IPS-18c (cell line): ENCODE data around the gene ABCD1.

ENCODE experiments used
- H3K4me3 ChIP-seq: 2 replicates; pipeline ENCODE4 v1.7.0; 2013; ENCODE audit warnings: low read depth, mild to moderate bottlenecking, low read length, moderate library complexity; ENCODE audit not compliant: insufficient read depth
- H3K9me3 ChIP-seq: one replicate; pipeline ENCODE4 v1.6.1; 2013; ENCODE audit warnings: mild to moderate bottlenecking, low read length, moderate library complexity; ENCODE audit not compliant: control insufficient read depth, insufficient read depth

The ABCD1 gene

DNA sequence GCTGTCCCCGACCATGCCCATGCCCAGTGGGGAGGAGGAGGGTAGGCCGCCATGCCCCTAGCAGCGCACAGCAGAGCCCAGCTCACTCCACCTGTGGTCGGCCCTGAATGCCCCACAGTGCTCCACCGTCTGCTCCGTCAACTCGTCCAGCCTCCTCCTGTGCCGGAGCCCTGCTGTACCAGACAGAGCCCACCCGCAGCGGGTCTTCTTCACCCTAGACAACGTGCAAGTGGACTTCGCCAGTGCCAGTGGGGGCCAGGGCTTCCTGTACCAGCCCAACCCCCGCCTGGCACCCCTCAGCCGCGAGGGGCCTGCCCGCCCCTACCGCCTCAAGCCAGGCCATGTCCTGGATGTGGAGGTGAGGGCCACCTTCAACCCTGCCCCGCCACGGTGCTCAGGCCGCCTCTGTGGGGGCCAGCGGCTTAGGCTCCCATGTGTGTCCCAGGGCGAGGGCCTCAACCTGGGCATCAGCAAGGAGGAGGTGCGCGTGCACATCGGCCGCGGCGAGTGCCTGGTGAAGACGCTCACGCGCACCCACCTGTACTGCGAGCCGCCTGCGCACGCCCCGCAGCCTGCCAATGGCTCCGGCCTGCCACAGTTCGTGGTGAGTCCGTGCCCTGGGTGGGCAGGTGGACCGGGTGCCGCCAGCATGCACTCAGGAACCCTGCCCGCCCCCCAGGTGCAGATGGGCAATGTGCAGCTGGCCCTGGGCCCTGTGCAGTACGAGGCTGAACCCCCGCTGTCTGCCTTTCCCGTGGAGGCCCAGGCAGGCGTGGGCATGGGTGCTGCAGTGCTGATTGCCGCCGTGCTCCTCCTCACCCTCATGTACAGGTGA lies 49.3 kb downstream of the ABCD1 start:
- Histone ChIP-seq H3K9me3 (peaks cover 22% of the 10 kb centered on the region), H3K4me3 (no peak overlapping the region)

DNA sequence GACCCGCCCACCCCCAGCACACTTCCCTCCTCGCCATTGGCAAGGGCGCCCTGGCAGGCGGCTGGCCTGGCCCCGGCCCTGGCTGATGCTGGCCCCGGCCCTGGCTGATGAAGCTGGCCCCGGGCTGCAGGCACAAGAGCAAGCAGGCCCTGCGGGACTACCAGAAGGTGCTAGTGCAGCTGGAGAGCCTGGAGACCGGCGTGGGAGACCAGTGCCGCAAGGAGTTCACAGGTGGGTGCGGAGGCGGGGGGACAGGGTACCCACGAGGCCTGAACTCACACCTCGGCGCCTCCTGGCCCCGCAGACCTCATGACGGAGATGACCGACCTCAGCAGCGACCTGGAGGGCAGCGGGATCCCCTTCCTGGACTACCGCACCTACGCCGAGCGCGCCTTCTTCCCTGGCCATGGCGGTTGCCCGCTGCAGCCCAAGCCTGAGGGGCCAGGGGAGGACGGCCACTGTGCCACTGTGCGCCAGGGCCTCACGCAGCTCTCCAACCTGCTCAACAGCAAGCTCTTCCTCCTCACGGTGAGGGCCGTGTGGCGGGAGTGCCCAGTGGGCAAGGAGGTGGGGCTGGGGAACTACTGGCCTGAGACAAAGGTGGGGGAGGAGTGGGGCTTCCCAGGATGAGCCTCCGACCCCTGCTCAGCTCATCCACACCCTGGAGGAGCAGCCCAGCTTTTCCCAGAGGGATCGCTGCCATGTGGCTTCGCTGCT lies 50.1 kb downstream of the ABCD1 start:
- Histone ChIP-seq H3K4me3 (no peak overlapping the region), H3K9me3 (peaks cover 19% of the 10 kb centered on the region)

DNA sequence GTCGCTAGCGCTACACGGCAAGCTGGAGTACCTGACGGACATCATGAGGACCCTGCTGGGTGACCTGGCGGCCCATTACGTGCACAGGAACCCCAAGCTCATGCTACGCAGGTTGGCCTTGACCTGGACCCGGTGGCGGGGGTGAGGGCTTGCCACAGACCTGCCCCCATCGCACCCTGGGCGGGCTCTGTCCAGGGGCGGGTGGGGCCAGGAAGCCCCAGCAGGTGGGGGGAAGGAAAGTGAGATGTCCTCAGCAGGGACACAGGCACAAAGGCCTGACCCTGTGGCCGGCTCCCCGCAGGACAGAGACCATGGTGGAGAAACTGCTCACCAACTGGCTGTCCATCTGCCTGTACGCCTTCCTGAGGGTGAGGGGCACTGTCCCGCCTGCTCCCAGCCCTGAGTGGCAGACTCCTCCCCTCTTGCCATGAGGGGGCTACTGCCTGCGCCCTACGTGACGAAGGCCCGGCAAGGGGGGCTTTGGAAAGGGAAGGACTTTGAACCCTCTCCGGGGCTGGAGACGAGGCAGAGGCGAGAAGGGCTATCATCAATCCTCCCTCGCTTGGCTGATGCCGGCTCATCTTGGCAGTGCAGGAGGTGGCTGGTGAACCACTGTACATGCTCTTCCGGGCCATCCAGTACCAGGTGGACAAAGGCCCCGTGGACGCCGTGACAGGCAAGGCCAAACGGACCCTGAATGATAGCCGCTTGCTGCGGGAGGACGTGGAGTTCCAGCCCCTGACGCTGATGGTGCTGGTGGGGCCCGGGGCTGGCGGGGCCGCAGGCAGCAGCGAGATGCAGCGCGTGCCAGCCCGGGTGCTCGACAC lies 50.9 kb downstream of the ABCD1 start:
- no peak overlapping the region for H3K4me3 ChIP-seq
- H3K9me3 ChIP-seq = peaks cover 20% of the 10 kb centered on the region

DNA sequence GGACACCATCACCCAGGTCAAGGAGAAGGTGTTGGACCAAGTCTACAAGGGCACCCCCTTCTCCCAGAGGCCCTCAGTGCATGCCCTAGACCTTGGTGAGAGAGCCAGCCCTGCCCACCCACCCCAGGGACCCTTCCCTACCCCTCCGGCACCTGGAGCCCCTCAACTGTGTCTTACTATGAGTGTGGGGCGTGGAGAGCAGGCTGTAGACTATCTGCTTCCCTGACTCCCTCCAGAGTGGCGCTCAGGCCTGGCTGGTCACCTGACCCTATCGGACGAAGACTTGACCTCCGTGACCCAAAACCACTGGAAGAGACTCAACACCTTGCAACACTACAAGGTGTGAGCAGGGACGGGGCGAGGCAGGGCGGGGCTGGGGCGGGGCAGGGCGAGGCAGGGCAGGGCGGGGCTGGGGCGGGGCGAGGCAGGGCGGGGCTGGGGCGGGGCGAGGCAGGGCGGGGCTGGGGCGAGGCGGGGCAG lies 51.5 kb downstream of the ABCD1 start:
- peaks cover 25% of the 10 kb centered on the region for H3K9me3 ChIP-seq
- H3K4me3 ChIP-seq = no peak overlapping the region

DNA sequence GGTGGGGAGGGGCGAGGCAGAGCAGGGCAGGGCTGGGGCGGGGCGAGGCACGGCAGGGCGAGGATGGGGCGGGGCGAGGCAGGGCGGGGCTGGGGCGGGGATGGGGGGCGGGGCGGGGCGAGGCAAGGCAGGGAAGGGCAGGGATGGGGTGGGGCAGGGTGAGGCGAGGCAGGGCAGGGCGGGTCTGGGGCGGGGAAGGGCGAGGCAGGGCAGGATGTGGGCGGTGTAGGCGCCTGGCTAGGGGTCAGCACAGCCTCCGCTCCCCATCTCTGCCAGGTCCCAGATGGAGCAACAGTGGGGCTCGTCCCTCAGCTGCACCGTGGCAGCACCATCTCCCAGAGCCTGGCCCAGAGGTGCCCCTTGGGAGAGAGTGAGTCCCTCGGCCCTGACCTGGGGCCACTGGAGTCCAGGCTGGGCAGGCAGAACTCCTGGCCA lies 52.0 kb downstream of the ABCD1 start:
- H3K9me3 ChIP-seq = peaks cover 26% of the 10 kb centered on the region
- no peak overlapping the region for H3K4me3 ChIP-seq

DNA sequence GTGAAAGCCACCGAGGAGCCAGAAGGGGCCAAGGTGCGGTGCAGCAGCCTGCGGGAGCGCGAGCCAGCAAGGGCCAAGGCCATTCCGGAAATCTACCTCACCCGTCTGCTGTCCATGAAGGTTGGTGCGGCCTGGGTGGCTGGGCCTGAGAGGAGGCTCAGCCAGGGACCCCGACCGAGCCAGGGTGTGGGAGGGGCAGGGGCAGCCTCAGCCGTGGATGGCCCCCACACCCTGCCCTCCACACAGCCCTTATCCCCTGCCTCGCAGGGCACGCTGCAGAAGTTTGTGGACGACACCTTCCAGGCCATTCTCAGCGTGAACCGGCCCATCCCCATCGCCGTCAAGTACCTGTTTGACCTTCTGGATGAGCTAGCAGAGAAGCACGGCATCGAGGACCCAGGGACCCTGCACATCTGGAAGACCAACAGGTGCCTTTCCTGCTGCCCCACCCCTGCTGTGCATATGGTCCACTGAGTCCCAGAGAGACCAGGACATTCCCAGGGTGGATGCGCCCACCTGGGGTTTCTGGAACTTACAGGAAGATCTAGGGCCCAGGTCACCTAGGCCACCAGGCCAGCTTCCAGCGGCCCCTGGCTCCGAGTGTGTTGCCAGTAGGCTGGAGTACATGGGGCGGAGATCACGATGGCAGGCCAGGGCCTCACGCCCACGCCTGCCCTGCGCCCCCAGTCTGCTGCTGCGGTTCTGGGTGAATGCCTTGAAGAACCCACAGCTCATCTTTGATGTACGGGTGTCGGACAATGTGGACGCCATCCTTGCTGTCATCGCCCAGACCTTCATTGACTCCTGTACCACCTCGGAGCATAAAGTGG lies 52.8 kb downstream of the ABCD1 start:
- peaks cover 22% of the 10 kb centered on the region for H3K9me3 ChIP-seq
- no peak overlapping the region for H3K4me3 ChIP-seq

DNA sequence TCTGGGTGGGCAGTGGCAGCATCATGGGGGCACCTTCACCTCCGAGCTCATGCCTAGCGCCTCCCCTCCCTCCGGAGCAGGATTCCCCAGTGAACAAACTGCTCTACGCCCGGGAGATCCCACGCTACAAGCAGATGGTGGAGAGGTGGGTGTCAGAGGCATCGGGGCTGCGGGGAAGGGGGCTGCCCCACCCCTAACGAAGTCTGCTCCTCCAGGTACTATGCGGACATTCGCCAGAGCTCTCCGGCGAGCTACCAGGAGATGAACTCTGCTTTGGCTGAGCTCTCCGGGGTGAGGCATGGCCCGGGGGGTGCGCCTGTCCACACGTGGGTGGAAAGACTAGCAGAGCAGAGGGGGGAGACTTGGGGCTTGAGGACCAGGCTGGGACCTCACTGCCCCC lies 53.5 kb downstream of the ABCD1 start:
- Histone ChIP-seq H3K4me3 (no peak overlapping the region), H3K9me3 (peaks cover 20% of the 10 kb centered on the region)

DNA sequence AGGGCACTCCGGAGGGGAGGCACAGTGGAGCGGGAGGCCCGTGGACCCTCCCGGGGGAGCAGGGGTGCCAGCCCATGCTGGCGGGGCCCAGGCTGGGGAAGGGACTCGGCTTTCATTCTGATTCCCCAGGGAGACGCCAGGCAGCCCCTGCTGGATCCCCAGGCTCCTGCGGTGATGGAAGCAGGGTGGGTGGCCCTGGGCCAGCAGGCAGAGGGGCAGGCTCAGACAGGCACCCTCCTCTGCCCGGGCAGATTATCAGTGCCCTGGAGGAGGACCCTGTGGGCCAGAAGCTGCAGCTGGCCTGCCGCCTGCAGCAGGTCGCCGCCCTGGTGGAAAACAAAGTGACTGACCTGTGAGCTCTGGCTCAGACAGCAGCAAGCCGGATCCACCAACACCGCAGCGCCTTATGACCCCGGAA lies 54.0 kb downstream of the ABCD1 start:
- Histone ChIP-seq H3K4me3 (no peak overlapping the region), H3K9me3 (peaks cover 19% of the 10 kb centered on the region)

DNA sequence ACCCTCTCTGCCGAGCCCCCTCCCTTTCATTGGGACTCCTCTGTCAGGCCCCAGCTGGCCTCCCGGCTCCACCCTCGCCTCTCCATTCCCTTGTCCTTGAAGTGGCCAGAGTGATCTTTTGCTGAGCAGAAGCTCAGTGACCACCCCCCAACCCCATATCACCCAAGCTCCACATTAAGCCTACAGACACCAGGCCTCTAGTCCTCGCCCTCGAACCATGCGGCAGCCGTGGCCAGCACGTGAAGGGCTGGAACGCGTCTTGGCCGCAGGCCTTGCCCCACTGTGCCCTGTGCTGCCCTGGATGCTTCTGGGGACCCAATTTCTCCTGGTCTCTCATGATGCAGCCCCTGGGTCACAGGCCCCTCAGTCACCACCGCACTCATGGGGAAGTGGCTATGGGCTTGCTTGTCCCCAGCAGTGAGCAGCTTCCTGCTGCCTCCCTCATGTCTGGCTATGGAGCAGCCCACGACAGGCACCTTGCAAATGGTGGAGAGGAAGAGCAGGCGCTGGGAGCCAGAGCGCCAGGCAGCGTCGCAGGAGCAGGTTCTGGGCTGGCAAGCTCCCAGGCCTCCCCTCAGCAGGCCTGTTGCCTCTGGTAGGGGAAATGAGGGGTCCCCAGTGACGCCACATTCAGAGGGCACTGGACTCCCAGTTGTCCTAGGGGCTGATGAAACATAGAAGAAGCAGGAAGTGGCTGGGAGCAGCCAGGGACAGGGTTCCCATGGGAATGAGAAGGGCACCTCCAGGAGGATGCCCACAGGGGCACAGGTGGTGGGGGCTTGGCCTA lies 55.4 kb downstream of the ABCD1 start:
- Histone ChIP-seq H3K9me3 (peaks cover 16% of the 10 kb centered on the region), H3K4me3 (no peak overlapping the region)

DNA sequence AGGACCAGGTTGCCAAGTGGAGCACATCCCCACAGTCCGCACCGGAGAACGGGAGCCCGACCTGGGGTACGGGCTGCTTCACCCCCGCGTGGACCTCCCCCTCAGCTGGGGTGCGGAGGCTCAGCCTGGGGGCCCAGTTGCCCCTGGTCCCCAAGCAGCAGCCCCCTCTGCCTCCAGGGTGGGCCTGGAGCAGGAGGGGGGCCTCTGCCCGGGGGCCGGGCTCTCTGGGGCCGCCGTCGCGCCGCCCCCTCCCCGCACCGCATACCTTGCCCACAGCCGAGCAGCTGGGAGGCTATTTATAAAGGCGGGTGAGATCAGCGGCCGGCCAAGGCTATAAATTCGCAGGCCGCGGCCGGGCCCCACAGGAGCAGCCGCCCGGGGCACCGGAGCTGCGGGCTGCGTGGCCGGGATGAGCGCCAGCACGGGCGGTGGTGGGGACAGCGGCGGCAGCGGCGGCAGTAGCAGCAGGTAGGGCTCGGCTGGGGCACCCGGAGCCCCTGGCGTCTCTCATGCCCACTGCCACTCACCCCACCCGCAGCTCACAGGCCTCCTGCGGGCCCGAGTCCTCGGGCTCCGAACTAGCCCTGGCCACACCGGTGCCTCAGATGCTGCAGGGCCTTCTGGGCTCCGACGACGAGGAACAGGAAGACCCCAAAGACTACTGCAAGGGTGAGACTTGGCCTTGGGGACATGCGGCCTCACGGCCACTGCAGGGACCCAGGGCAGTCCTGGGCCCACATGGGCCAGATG lies 56.2 kb downstream of the ABCD1 start, which contains the start of gene SRPK3:
SRPK3 (plus strand) TSS at position 364 of the 750 bp plus-strand sequence; CDS start at position 410, 46 bp downstream.
- H3K4me3 ChIP-seq = no peak within 1 kb of the TSS
- H3K9me3 ChIP-seq = peaks cover 16% of the 10 kb centered on the region

DNA sequence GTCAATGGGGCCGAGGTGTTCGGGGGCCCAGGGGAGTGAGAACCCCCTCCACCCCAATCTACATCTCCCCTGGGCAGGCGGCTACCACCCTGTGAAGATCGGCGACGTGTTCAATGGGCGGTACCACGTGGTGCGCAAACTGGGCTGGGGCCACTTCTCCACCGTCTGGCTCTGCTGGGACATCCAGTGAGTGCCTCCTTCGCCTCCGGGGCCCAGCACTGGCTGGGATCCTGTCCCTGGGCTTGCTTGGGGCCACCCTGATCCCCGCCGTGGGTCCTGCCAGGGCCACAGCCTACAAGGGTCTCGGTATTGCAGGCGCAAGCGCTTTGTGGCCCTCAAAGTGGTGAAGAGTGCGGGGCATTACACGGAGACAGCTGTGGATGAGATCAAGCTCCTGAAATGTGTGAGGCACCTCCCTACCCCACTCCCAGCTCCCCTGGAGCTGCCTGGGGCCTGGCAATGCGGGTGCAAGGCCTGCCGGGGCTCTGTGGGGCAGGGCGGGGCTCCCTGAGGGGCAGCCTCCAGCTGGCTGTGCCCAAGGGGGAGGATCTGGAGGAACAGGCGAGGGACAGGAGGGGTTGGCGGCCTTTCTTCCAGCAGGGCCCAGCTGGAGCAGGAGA lies 56.9 kb downstream of the ABCD1 start:
- no peak overlapping the region for H3K4me3 ChIP-seq
- H3K9me3 ChIP-seq = peaks cover 16% of the 10 kb centered on the region

DNA sequence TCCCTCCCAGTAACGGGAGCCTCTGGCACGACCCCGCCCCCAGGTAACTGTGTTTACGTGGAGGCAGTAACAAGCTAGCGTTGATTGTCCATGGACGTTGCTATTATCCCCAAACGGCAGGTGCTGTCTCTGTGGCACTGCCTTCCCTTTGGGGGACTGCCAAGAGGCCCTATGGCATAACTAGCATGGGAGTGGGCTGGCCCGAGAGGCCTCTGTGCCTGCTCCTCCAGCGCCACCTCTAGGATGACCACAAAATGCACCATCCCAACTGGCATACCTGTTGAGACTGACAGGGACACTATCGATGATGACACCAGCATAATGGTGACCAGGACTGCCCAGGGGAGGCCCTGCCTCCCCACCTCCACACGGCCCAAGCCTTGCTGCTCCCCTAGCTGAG lies 57.7 kb downstream of the ABCD1 start:
- no peak overlapping the region for H3K4me3 ChIP-seq

DNA sequence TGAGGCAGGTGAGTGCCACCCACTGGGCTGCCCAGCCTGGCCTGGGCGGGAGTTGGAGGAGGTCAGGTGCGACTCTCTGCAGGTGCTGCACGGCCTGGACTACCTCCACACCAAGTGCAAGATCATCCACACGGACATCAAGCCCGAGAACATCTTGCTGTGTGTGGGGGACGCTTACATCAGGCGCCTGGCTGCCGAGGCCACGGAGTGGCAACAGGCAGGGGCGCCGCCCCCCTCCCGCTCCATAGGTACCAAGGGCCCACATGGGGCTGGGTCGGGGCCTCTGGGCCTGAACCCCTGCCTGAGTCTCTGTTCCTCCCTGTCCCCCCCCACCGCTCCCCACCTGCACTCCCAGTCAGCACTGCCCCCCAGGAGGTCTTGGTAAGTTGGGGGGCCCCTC lies 58.2 kb downstream of the ABCD1 start:
- peaks cover 16% of the 10 kb centered on the region for H3K9me3 ChIP-seq
- H3K4me3 ChIP-seq = no peak overlapping the region

More for the DNA sequence above, 57.7 kb downstream of the ABCD1 start:
- peaks cover 15% of the 10 kb centered on the region for H3K9me3 ChIP-seq

DNA sequence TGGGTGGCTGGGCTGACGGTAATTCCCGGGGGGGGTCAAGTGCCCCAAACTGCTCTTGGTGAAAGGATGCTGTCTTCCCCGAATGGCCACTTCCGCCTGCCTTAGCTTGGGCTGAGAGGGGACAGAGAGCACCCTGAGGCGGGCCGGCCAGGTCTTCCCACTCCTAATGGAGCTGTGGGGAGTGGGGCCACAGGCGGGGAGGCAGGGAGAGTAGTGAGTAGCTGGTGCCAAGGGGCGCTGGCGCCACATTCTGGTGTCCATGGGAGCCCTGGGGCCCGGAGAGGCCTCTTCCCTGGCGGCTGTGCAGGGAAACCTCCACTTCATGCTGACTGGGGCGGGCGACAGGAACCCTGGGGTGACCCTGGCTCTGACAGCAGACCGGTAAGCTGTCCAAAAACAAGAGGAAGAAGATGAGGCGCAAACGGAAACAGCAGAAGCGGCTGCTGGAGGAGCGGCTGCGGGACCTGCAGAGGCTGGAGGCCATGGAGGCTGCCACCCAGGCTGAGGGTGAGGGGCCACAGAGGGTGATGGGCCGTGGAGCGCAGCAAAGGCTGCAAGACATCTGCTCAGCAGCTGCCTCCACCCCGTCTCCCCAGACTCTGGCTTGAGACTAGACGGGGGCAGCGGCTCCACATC lies 58.8 kb downstream of the ABCD1 start:
- peaks cover 17% of the 10 kb centered on the region for H3K9me3 ChIP-seq
- H3K4me3 ChIP-seq = no peak overlapping the region
